H1 (cell line): ENCODE results near the gene TSHB. TPM values are rescaled to one million over a fixed set of nuclear protein-coding genes. Genes with fewer than 3 reads are reported as not detected.

Experiments used
- CHD7 ChIP-seq: fragments of 300-600 bp; sonication (generic); IDR thresholded peaks from 2 replicates; pipeline ENCODE4 v1.7.1; 2012; ENCODE audit warnings: low read length, moderate library complexity, mild to moderate bottlenecking, inconsistent platforms; ENCODE audit not compliant: insufficient replicate concordance
- FOSL1 ChIP-seq: IDR thresholded peaks from 2 replicates; pipeline ENCODE4 v1.6.1; 2011; ENCODE audit warnings: mild to moderate bottlenecking, low read depth, low read length, moderate library complexity; ENCODE audit not compliant: insufficient read depth
- GTF2F1 ChIP-seq: IDR thresholded peaks from 2 replicates; pipeline ENCODE4 v1.6.1; 2012; ENCODE audit warnings: low read depth, low read length, improper control_type of control experiment, borderline replicate concordance
- polyA plus RNA-seq, 7 experiments: library from polyadenylated mRNA; depleted of rRNA in 3 of 7; stranded (reverse) in 5 of 7; unstranded in 2 of 7; fragments of >200 nt in 5 of 7; fragments of 200-250 nt in 2 of 7; gene quantifications; 1 replicate in 5 of 7; 2 replicates in 1 of 7; 4 replicates in 1 of 7; pipeline versions ENCODE4 v1.2.1 to v1.2.3, GENCODE V29; 2011 to 2013; ENCODE audit warnings: missing spikeins in 2 of 7, mixed read lengths in 2 of 7
- total RNA-seq: library from RNA; stranded (reverse); fragmentation: NEBNext Ultra II Directional; extraction: Animal tissue kit (Norgen Biotek cat#: 25700); gene quantifications from 2 replicates; pipeline ENCODE4 v1.2.1, GENCODE V29; 2021

Gene TSHB
- total and polyA plus RNA-seq, 2 of the 8 experiments (the other 6 are each of a cell fraction or from before 2014, with no cell fraction given), result not detected

- TF ChIP-seq GTF2F1 (no peak), CHD7 (no peak), FOSL1 (no peak)
These were observed 6.0 kb downstream of the TSHB start (continued) for GRCh38 chr1:115035652-115036051.
